Neutrophil (primary cell): ENCODE results near the gene NLRP9.

Experiments used
- H3K27ac ChIP-seq: fragments of 200-600 bp; sonication (generic); 2 replicates; pipeline ENCODE4 v1.5.1; 2016; ENCODE audit warnings: mild to moderate bottlenecking, moderate library complexity
- H3K27me3 ChIP-seq: fragments of 200-600 bp; sonication (generic); 2 replicates; pipeline ENCODE4 v1.6.0; 2016; ENCODE audit warnings: mild to moderate bottlenecking
- H3K36me3 ChIP-seq: fragments of 200-600 bp; sonication (generic); 2 replicates; pipeline ENCODE4 v1.5.1; 2017
- H3K4me1 ChIP-seq, 2 experiments: fragments of 200-600 bp in 1 of 2; sonication (generic) in 1 of 2; 1 replicate in 1 of 2; 2 replicates in 1 of 2; pipeline versions ENCODE4 v1.5.1 to v1.6.1; 2013 to 2016; ENCODE audit warnings: low read depth in 1 of 2, low read length in 1 of 2, mild to moderate bottlenecking in 1 of 2, moderate library complexity in 1 of 2; ENCODE audit not compliant: control insufficient read depth in 1 of 2, insufficient read depth in 1 of 2
- H3K4me3 ChIP-seq, 2 experiments: fragments of 200-600 bp in 1 of 2; sonication (generic) in 1 of 2; 1 replicate in 1 of 2; 2 replicates in 1 of 2; pipeline ENCODE4 v1.5.1; 2013 to 2016; ENCODE audit warnings: low read depth in 1 of 2, low read length in 1 of 2, mild to moderate bottlenecking in 1 of 2, moderate library complexity in 1 of 2
- H3K9me3 ChIP-seq: fragments of 200-600 bp; sonication (generic); 2 replicates; pipeline ENCODE4 v1.5.1; 2016
- TF ChIP-seq, protein P1 (sequence below): fragments of 200-600 bp; sonication (generic); IDR thresholded peaks from 2 replicates; pipeline ENCODE4 v1.5.1; 2016; ENCODE audit warnings: antibody characterized with exemption

The NLRP9 gene

DNA sequence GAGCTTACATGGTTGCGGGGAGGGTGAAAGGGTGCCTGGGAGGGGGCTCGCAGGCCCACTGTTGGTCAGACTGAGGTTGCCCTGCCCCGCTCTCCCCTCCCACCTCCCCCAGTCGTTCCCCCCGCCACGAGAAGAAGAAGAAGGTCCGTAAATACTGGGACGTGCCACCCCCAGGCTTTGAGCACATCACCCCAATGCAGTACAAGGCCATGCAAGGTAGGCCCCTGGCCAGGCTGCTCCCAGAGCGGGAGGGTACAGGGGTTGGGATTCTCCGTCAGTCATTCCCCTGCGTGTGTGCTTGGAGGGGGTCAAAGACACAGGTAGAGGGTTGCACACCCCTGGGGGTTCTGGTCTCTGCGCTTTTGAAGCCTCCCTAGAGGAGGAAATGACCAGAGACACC, 77.8 kb downstream of the NLRP9 start:
- H3K9me3 ChIP-seq: no peaks in the 10 kb centered on the region
- H3K4me3 ChIP-seq: no peak overlapping the region
- TF ChIP-seq, protein P1, sequence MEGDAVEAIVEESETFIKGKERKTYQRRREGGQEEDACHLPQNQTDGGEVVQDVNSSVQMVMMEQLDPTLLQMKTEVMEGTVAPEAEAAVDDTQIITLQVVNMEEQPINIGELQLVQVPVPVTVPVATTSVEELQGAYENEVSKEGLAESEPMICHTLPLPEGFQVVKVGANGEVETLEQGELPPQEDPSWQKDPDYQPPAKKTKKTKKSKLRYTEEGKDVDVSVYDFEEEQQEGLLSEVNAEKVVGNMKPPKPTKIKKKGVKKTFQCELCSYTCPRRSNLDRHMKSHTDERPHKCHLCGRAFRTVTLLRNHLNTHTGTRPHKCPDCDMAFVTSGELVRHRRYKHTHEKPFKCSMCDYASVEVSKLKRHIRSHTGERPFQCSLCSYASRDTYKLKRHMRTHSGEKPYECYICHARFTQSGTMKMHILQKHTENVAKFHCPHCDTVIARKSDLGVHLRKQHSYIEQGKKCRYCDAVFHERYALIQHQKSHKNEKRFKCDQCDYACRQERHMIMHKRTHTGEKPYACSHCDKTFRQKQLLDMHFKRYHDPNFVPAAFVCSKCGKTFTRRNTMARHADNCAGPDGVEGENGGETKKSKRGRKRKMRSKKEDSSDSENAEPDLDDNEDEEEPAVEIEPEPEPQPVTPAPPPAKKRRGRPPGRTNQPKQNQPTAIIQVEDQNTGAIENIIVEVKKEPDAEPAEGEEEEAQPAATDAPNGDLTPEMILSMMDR: no peak
- no peaks in the 10 kb centered on the region for H3K27me3 ChIP-seq
- no peak overlapping the region for H3K27ac ChIP-seq
- H3K4me1 ChIP-seq: peaks cover 25 to 30% of the 10 kb centered on the region in 2 experiments
- peaks cover 74% of the 10 kb centered on the region for H3K36me3 ChIP-seq

DNA sequence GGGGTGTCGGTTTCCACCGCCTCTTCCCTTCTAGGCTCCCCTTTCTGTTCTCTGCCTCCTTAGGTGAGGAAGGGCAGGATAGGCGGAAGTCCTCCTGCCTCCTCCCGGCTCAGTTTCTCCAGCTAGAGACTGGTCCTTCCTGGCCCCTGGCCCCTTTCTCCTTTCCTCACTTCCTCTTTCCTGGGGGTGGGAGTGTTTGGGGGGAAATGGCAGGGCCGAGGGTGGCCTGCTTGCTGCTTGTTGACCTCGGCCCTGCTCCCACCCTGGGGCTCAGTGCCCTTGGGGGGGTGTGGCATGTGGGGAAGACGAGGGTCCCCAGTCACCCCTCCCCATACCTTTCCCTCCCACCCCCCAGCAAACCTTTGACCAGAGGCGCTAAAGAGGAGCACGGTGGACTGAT, 78.4 kb downstream of the NLRP9 start:
- peaks cover 25 to 30% of the 10 kb centered on the region in 2 experiments for H3K4me1 ChIP-seq
- H3K36me3 ChIP-seq: peaks cover 68% of the 10 kb centered on the region
- H3K27ac ChIP-seq: peak overlapping the region; percentile 33
- H3K4me3 ChIP-seq: no peak overlapping the region
- H3K27me3 ChIP-seq: no peaks in the 10 kb centered on the region
- TF ChIP-seq, protein P1: no peak
- no peaks in the 10 kb centered on the region for H3K9me3 ChIP-seq

DNA sequence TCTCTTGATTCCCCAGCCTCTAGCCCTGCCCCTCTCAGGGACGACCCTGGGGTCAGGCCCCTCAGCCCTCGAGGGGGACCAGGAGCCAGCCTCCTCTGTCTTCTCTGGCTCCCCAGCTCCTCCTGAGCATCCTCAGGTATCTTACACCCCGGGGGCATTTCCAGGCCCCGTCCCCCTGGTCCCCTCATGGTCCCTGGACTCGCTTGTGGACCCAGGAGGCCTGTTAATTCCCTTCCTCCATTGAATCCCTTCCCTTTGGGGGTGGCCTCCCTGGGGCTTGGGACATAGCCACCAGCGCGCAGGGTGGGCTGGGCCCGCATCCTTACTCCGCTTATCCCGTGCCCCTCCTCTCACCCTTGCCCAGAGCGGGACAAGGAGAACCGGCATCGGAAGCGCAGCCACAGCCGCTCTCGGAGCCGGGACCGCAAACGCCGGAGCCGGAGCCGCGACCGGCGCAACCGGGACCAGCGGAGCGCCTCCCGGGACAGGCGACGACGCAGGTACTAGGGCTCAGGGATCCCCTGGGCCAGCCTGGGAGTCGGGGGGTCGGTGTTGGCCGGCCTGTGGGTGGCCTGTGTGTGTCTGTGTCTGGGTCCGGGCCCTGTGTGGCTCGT, 79.2 kb downstream of the NLRP9 start:
- no peaks in the 10 kb centered on the region for H3K27me3 ChIP-seq
- peaks cover 25 to 30% of the 10 kb centered on the region in 2 experiments for H3K4me1 ChIP-seq
- H3K4me3 ChIP-seq: no peak overlapping the region
- TF ChIP-seq, protein P1: no peak
- no peak overlapping the region for H3K27ac ChIP-seq
- H3K9me3 ChIP-seq: no peaks in the 10 kb centered on the region
- peaks cover 59% of the 10 kb centered on the region for H3K36me3 ChIP-seq
